Gastrocnemius medialis (tissue), 4 donors: ENCODE results near the gene RINT1.

Experiments
- POLR2A ChIP-seq, 2 donors: fragments of 450-650 bp; IDR thresholded peaks; one replicate each; pipeline ENCODE4 v1.6.1; 2017; ENCODE audit warnings: antibody characterized with exemption in 2 of 2, mild to moderate bottlenecking in 2 of 2, moderate library complexity in 2 of 2
- TF ChIP-seq, protein P1 (sequence below), 5 experiments: fragments of 450-650 bp in 3 of 5; fragments of 200-600 bp in 2 of 5; sonication (generic) in 2 of 5; IDR thresholded peaks in 4 of 5; conservative IDR thresholded peaks in 1 of 5; 1 replicate in 4 of 5; 2 replicates in 1 of 5; pipeline ENCODE4 v1.5.1; 2016 to 2019; ENCODE audit warnings: antibody characterized with exemption in 5 of 5, mild to moderate bottlenecking in 3 of 5, moderate library complexity in 3 of 5

DNA sequence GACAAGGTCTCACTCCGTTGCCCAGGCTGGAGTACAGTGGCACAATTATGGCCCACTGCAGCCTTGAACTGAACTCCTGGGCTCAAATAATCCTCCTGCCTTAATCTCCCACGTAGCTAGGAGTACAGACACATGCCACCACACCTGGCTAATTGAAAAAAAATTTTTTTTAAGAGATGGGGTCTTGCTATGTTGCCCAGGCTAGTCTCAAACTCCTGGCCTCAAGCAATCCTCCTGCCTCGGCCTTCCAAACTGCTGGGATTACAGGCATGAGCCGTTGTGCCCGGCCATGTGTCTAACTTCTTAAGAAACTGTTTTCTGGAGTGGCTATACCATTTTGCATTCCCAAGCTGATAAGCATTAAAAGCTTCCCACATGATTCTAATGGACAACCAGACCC, 58.8 kb downstream of the RINT1 start:
- TF ChIP-seq, protein P1, sequence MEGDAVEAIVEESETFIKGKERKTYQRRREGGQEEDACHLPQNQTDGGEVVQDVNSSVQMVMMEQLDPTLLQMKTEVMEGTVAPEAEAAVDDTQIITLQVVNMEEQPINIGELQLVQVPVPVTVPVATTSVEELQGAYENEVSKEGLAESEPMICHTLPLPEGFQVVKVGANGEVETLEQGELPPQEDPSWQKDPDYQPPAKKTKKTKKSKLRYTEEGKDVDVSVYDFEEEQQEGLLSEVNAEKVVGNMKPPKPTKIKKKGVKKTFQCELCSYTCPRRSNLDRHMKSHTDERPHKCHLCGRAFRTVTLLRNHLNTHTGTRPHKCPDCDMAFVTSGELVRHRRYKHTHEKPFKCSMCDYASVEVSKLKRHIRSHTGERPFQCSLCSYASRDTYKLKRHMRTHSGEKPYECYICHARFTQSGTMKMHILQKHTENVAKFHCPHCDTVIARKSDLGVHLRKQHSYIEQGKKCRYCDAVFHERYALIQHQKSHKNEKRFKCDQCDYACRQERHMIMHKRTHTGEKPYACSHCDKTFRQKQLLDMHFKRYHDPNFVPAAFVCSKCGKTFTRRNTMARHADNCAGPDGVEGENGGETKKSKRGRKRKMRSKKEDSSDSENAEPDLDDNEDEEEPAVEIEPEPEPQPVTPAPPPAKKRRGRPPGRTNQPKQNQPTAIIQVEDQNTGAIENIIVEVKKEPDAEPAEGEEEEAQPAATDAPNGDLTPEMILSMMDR (IDR thresholded peaks at IDR 0.05 in 4 of 5, conservative IDR thresholded peaks at IDR 0.05 in 1 of 5): no peak
- no peak for TF ChIP-seq POLR2A (IDR thresholded peaks at IDR 0.05)
